IMR-90 (cell line): ENCODE measurements around the gene RPN2.

ENCODE experiments used
- RCOR1 ChIP-seq: IDR thresholded peaks from 2 replicates; pipeline ENCODE4 v1.6.1; 2012; ENCODE audit warnings: mild to moderate bottlenecking, low read length, improper control_type of control experiment; ENCODE audit not compliant: insufficient replicate concordance
- TF ChIP-seq, protein P1 (sequence below): conservative IDR thresholded peaks from 2 replicates; pipeline ENCODE4 v1.5.1; 2012; ENCODE audit warnings: mild to moderate bottlenecking, low read depth, low read length, improper control_type of control experiment

DNA sequence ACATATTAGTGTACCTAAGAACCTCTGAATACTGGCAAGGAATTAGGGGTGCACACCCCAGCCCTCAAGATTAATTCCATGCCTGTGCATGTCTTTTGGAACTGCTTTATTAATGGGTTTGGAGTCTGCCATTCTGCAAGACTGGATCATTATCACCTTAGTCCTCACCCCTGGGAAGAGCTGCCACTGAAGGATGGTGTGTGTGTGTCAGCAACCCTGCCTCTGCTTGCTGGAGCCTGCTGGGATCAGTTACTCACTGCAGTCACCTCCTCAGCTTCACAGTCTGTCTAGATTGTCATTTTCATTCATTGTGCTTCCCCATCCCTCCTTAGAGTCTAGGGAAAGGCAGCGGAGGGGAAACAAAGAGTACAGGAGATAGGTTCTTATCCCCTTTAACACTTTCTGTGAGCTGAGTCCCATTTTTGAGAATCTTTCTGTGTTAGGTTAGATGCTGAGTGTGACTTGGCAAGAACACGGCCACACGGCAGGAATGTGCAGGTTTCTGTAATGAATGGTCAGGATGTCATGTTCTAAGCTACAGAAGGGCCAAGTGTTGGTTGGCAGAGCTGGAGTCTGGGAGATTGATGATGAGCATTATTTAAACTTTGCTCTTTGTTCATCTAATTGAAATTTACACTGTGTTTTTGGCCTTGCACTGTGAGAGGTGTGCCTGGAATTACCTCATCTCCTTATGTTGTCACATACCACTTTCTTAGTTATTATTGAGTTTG, 61.4 kb downstream of the RPN2 start:
- TF ChIP-seq RCOR1: no peak
- TF ChIP-seq, protein P1, sequence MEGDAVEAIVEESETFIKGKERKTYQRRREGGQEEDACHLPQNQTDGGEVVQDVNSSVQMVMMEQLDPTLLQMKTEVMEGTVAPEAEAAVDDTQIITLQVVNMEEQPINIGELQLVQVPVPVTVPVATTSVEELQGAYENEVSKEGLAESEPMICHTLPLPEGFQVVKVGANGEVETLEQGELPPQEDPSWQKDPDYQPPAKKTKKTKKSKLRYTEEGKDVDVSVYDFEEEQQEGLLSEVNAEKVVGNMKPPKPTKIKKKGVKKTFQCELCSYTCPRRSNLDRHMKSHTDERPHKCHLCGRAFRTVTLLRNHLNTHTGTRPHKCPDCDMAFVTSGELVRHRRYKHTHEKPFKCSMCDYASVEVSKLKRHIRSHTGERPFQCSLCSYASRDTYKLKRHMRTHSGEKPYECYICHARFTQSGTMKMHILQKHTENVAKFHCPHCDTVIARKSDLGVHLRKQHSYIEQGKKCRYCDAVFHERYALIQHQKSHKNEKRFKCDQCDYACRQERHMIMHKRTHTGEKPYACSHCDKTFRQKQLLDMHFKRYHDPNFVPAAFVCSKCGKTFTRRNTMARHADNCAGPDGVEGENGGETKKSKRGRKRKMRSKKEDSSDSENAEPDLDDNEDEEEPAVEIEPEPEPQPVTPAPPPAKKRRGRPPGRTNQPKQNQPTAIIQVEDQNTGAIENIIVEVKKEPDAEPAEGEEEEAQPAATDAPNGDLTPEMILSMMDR: no peak
